ENCODE data around the gene TASP1.

GRCh38 chr20:13545790-13546189 is 92.9 kb downstream of the TASP1 start:
- TF ChIP-seq CTCF (conservative IDR thresholded peaks at IDR 0.05; ENCODE audit: low read depth, low read length) (no peak), EZH2phosphoT487 (IDR thresholded peaks at IDR 0.05; ENCODE audit: borderline replicate concordance, low read length) (no peak)
